Measurements from ENCODE around the gene CYP17A1. TPM values are rescaled to one million over a fixed set of nuclear protein-coding genes. Genes with fewer than 3 reads are reported as not detected.

Gene CYP17A1
- polyA plus RNA-seq, 1 experiment, result not detected

DNA sequence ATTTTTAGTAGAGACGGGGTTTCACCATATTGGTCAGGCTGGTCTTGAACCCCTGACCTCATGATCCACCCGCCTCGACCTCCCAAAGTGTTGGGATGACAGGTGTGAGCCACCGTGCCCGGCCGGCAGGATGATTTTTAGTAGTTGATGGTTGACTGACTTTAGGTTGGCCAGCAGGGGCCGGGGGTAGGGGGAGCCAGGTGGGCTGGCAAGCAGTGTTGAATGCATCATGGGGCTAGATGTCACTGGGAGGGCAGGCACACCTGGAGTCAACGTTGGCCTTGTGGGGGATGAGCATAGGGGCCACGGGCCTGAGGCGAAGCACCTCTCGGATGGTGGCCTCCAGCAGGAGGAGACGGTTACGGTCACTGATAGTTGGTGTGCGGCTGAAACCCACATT is 5.0 kb downstream of the CYP17A1 start:
- DNase-seq (ENCODE audit: low read depth), result no peak
- no peaks in the 10 kb centered on the region for H3K36me3 ChIP-seq (ENCODE audit: control insufficient read depth, insufficient read depth, low read length)

DNA sequence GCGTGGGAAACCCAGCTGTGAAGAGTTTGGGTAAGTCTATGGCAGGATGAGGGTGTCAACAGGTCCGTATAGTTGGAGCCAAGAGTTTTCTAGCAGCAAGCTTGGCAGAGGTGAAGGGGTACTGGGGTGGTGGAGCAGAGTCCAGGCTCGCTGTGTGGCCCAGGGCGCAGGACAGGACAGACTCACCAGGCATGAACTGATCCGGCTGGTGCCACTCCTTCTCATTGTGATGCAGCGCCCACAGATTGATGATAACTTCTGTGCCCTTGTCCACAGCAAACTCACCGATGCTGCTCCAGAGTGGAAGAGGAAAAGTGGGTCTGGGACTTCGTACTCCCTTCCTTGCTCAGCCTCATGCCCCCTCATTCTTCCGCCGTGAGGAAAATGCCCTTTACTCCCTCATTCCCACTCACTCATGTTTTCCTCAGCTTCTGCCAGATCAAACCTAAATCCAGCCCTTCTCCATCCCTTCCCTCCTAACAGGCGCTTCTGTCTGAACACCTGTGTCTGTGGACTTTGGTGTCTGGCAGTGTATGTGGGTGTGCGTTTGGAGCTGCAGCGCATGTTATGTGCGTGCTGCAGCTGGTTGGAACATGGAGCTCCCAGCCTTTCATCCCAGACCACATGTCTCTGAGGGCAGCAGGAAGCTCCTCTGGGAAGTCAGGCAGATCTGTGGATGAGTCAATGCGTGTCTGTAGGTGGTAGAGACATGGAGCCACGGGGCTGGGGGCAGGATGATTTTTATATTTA is 5.7 kb downstream of the CYP17A1 start:
- POLR2A ChIA-PET, result no interaction called here
- TF ChIP-seq, protein P1, sequence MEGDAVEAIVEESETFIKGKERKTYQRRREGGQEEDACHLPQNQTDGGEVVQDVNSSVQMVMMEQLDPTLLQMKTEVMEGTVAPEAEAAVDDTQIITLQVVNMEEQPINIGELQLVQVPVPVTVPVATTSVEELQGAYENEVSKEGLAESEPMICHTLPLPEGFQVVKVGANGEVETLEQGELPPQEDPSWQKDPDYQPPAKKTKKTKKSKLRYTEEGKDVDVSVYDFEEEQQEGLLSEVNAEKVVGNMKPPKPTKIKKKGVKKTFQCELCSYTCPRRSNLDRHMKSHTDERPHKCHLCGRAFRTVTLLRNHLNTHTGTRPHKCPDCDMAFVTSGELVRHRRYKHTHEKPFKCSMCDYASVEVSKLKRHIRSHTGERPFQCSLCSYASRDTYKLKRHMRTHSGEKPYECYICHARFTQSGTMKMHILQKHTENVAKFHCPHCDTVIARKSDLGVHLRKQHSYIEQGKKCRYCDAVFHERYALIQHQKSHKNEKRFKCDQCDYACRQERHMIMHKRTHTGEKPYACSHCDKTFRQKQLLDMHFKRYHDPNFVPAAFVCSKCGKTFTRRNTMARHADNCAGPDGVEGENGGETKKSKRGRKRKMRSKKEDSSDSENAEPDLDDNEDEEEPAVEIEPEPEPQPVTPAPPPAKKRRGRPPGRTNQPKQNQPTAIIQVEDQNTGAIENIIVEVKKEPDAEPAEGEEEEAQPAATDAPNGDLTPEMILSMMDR (IDR thresholded peaks at IDR 0.05; ENCODE audit: insufficient read depth, low read depth, low read length), result no peak
- DNase-seq (ENCODE audit: low read depth), result no peak

More for the DNA sequence above, 5.0 kb downstream of the CYP17A1 start:
- Histone ChIP-seq H3K4me3 (ENCODE audit: low read depth, low read length) (no peak overlapping the region), H3K27me3 (ENCODE audit: control insufficient read depth, insufficient read depth, low read length) (peaks cover 4% of the 10 kb centered on the region)
- TF ChIP-seq, protein P1 (IDR thresholded peaks at IDR 0.05; ENCODE audit: insufficient read depth, low read depth, low read length), result no peak
- ChIA-PET CTCF (interaction anchor here (1.5 to 9.2 kb wide), 2 partner anchors 67 to 105 kb away, joined by 9 to 168 read pairs; no protein-coding TSS in a partner anchor), POLR2A (no interaction called here)

DNA sequence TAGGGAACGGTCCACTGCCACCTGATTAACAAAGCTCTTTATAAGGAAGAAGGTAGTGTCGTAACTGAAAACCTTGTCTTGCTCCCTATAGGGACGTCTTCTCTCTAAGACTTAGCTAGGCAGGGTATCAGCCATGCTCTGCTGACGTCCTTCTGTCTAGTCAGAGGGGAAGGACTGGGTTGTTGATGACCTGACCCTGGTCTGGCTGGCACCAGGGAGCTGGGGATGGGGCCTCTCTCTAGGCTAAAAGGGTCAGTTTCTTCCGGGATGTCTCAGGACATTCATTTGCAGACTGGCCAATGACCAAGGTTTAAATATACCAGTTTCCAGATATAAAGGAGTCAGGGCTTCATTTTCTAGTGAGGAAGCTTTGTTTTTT is 9.6 kb downstream of the CYP17A1 start:
- Histone ChIP-seq H3K27me3 (ENCODE audit: control insufficient read depth, insufficient read depth, low read length) (no peaks in the 10 kb centered on the region), H3K4me3 (ENCODE audit: low read depth, low read length) (no peak overlapping the region), H3K36me3 (ENCODE audit: control insufficient read depth, insufficient read depth, low read length) (no peaks in the 10 kb centered on the region)
- no peak for DNase-seq (ENCODE audit: low read depth)
- TF ChIP-seq, protein P1 (IDR thresholded peaks at IDR 0.05; ENCODE audit: insufficient read depth, low read depth, low read length), result no peak
- CTCF ChIA-PET, result interaction anchor here (0.6 to 2.2 kb wide), 4 partner anchors 8 to 74 kb away, joined by 3 to 9 read pairs (median 3); partner anchors contain the start of gene CYP17A1
- POLR2A ChIA-PET, result no interaction called here

More for the DNA sequence above, 5.7 kb downstream of the CYP17A1 start:
- no peaks in the 10 kb centered on the region for H3K36me3 ChIP-seq (ENCODE audit: control insufficient read depth, insufficient read depth, low read length)
- CTCF ChIA-PET, result interaction anchor here (0.7 to 9.2 kb wide), 5 partner anchors 10 to 154 kb away, joined by 3 to 168 read pairs (median 3); no protein-coding TSS in a partner anchor
- H3K4me3 ChIP-seq (ENCODE audit: low read depth, low read length), result no peak overlapping the region
- peaks cover 2% of the 10 kb centered on the region for H3K27me3 ChIP-seq (ENCODE audit: control insufficient read depth, insufficient read depth, low read length)

DNA sequence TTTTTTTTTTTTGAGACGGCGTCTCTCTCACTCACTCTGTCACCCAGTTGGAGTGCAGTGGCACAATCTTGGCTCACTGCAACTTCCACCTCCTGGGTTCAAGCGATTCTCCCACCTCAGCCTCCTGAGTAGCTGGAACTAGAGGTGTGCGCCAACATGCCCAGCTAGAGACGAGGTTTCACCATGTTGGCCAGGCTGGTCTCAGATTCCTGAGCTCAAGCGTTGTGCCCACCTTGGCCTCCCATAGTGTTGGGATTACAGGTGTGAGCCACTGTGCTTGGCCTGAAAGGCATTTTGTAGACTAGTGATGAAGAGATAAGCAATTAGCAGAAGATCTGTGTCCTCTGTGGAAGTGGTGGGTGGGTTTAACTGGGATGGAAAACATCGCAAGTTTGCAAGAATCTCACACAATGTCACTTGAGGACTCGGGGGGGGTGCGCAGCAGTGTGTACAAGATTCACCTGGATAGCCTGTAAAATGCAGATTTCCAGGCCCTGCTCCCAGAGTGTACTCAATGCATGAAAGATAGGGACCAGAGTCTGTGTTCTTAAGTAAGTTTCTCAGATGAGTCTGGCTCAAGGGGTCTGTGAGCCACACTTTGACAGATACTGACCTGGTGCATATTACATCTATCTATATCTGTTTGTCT is 10.9 kb downstream of the CYP17A1 start:
- DNase-seq (ENCODE audit: low read depth), result no peak
- ChIA-PET POLR2A (no interaction called here), CTCF (interaction anchor here (0.6 to 2.2 kb wide), 4 partner anchors 10 to 75 kb away, joined by 3 to 9 read pairs (median 4); partner anchors contain the start of gene CYP17A1)
- TF ChIP-seq, protein P1 (IDR thresholded peaks at IDR 0.05; ENCODE audit: insufficient read depth, low read depth, low read length), result no peak
- Histone ChIP-seq H3K27me3 (ENCODE audit: control insufficient read depth, insufficient read depth, low read length) (no peaks in the 10 kb centered on the region), H3K4me3 (ENCODE audit: low read depth, low read length) (no peak overlapping the region), H3K36me3 (ENCODE audit: control insufficient read depth, insufficient read depth, low read length) (no peaks in the 10 kb centered on the region)

DNA sequence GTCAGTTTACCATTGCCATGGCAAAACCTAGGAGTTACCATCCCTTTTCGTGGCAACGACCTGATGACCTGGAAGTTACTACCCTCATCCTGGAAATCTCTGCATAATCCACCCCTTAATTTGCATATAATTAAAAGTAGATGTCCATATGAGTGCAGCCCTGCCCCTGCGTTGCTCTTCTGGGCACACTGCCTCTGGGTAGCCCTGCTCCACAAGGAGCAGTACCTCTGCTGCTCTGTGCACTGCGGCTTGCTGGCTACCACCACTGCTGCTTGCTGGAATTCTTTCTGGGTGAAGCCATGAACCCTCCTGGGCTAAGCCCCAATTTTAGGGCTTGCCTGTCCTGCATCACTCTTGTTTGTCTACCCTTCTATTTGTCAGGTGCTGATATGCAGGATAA is 12.5 kb downstream of the CYP17A1 start:
- no peaks in the 10 kb centered on the region for H3K36me3 ChIP-seq (ENCODE audit: control insufficient read depth, insufficient read depth, low read length)
- H3K27me3 ChIP-seq (ENCODE audit: control insufficient read depth, insufficient read depth, low read length), result no peaks in the 10 kb centered on the region
- H3K4me3 ChIP-seq (ENCODE audit: low read depth, low read length), result no peak overlapping the region
- ChIA-PET CTCF (interaction anchor here (1.5 to 1.6 kb wide), 2 partner anchors 11 to 77 kb away, joined by 5 to 6 read pairs; no protein-coding TSS in a partner anchor), POLR2A (no interaction called here)
- no peak for DNase-seq (ENCODE audit: low read depth)
- TF ChIP-seq, protein P1 (IDR thresholded peaks at IDR 0.05; ENCODE audit: insufficient read depth, low read depth, low read length), result no peak

All from BJ (cell line).